HepG2 (cell line): ENCODE measurements around the gene STX8. TPM values are rescaled to one million over a fixed set of nuclear protein-coding genes. Genes with fewer than 3 reads are reported as not detected.

Experiments used
- ATAC-seq: fragments of 200-7000 bp; cut with Tn5 transposase; 3 replicates; pipeline ENCODE4 v1.9.1; 2020; ENCODE audit warnings: mild to moderate bottlenecking, moderate library complexity
- BruUV-seq: library from RNA; stranded (reverse); fragments of 400-500 nt; replicated peaks from 2 replicates; lab custom pipeline; 2021; lab: Mats Ljungman, UMichigan
- CTCF ChIA-PET: fragments of 300-600 bp; formaldehyde crosslinking; extraction: SDS; loops from one replicate; lab custom pipeline; 2021; ENCODE audit warnings: low total read pairs, inconsistent platforms, low intra/inter-chr PET ratio; lab: Yijun Ruan, JAX
- POLR2A ChIA-PET: fragments of 350-600 bp; sonication (Branson Sonifier 250); formaldehyde crosslinking; loops from one replicate; lab custom pipeline; 2020; ENCODE audit warnings: antibody characterized with exemption, inconsistent platforms; lab: Yijun Ruan, JAX
- DNase-seq: peaks from one replicate; pipeline ENCODE4 v3.0.0-alpha.2; 2015; ENCODE audit warnings: low spot score
- FAIRE-seq: peaks from 3 replicates; lab custom pipeline; 2011; peaks lifted over from hg19 to GRCh38; lab: Jason Lieb, UNC
- H2AFZ ChIP-seq: one replicate; pipeline ENCODE4 v1.6.1; 2011; ENCODE audit warnings: low read length, inconsistent platforms
- H3K27ac ChIP-seq: fragments of 300-600 bp; 3 replicates; pipeline ENCODE4 v1.8.0; 2011; ENCODE audit warnings: mixed run types, mild to moderate bottlenecking, mixed read lengths, low read length, inconsistent platforms; ENCODE audit not compliant: insufficient read depth; ENCODE audit errors: extremely low read length
- H3K27me3 ChIP-seq, 2 experiments: fragments of 200-600 bp in 1 of 2; 2 replicates in 1 of 2; 3 replicates in 1 of 2; pipeline versions ENCODE4 v1.6.0 to v1.8.0; 2011; ENCODE audit warnings: low read length in 2 of 2, mild to moderate bottlenecking in 2 of 2, moderate library complexity in 2 of 2, inconsistent platforms in 1 of 2; ENCODE audit not compliant: insufficient read depth in 2 of 2, control insufficient read depth in 1 of 2
- H3K36me3 ChIP-seq, 2 experiments: fragments of 200-600 bp in 1 of 2; replicated peaks in 1 of 2; 2 replicates in 1 of 2; 3 replicates in 1 of 2; pipeline versions ENCODE4 v1.5.1 to v1.8.0; 2011; ENCODE audit warnings: low read length in 2 of 2, inconsistent platforms in 1 of 2; ENCODE audit not compliant: insufficient read depth in 2 of 2, control insufficient read depth in 1 of 2
- H3K4me1 ChIP-seq: 2 replicates; pipeline ENCODE4 v1.5.1; 2012; ENCODE audit warnings: low read length, inconsistent platforms; ENCODE audit not compliant: insufficient read depth
- H3K4me2 ChIP-seq: 2 replicates; pipeline ENCODE4 v1.6.0; 2011; ENCODE audit warnings: low read depth, low read length, inconsistent platforms
- H3K4me3 ChIP-seq, 3 experiments: fragments of 200-600 bp in 1 of 3; sonication (generic), shearing (Covaris generic) in 1 of 3; replicated peaks in 1 of 3; 2 replicates each; pipeline ENCODE4 v1.5.1; 2011 to 2016; ENCODE audit warnings: low read length in 3 of 3, inconsistent platforms in 2 of 3, low read depth in 2 of 3, mild to moderate bottlenecking in 2 of 3, control low read depth in 1 of 3, mixed read lengths in 1 of 3; ENCODE audit not compliant: insufficient read depth in 1 of 3
- H3K79me2 ChIP-seq: one replicate; pipeline ENCODE4 v1.6.1; 2011; ENCODE audit warnings: low read length, inconsistent platforms; ENCODE audit not compliant: insufficient read depth
- H3K9ac ChIP-seq: 2 replicates; pipeline ENCODE4 v1.6.0; 2011; ENCODE audit warnings: mild to moderate bottlenecking, low read depth, low read length, inconsistent platforms; ENCODE audit not compliant: insufficient read depth
- H3K9me3 ChIP-seq: 2 replicates; pipeline ENCODE4 v1.5.1; 2012; ENCODE audit warnings: mild to moderate bottlenecking, low read length
- H4K20me1 ChIP-seq: 2 replicates; pipeline ENCODE4 v1.6.0; 2011; ENCODE audit warnings: inconsistent platforms, mild to moderate bottlenecking, low read length, moderate library complexity; ENCODE audit not compliant: insufficient read depth
- MYC ChIP-seq: sonication (generic); formaldehyde crosslinking; IDR thresholded peaks from 2 replicates; pipeline ENCODE4 v1.9.0; 2021; ENCODE audit warnings: missing genetic modification reagents, borderline replicate concordance
- MZF1 ChIP-seq: sonication (generic); formaldehyde crosslinking; IDR thresholded peaks from 2 replicates; pipeline ENCODE4 v1.8.1; 2023; ENCODE audit warnings: mild to moderate bottlenecking, missing genetic modification reagents, borderline replicate concordance
- NR3C1 ChIP-seq: sonication (generic); formaldehyde crosslinking; IDR thresholded peaks from 2 replicates; pipeline ENCODE4 v1.4.0; 2020; ENCODE audit warnings: missing genetic modification reagents
- ZBTB7B ChIP-seq: sonication (generic); formaldehyde crosslinking; IDR thresholded peaks from 2 replicates; pipeline ENCODE4 v1.4.0; 2020; ENCODE audit warnings: missing genetic modification reagents
- ZNF207 ChIP-seq: fragments of 450-650 bp; IDR thresholded peaks from 2 replicates; pipeline ENCODE4 v1.6.1; 2016; ENCODE audit warnings: antibody characterized with exemption, borderline replicate concordance
- ZNF260 ChIP-seq: sonication (generic); formaldehyde crosslinking; IDR thresholded peaks from 2 replicates; pipeline ENCODE4 v1.4.0; 2020; ENCODE audit warnings: missing genetic modification reagents, low read depth, mild to moderate bottlenecking, borderline replicate concordance
- ZNF761 ChIP-seq: sonication (generic); formaldehyde crosslinking; conservative IDR thresholded peaks from 2 replicates; pipeline ENCODE4 v1.4.0; 2020; ENCODE audit warnings: mild to moderate bottlenecking, missing genetic modification reagents
- ZNF772 ChIP-seq: sonication (generic); formaldehyde crosslinking; IDR thresholded peaks from 2 replicates; pipeline ENCODE4 v1.5.0; 2020; ENCODE audit warnings: mild to moderate bottlenecking, missing genetic modification reagents
- ZNF878 ChIP-seq: sonication (generic); formaldehyde crosslinking; IDR thresholded peaks from 2 replicates; pipeline ENCODE4 v1.8.1; 2023; ENCODE audit warnings: mild to moderate bottlenecking, missing genetic modification reagents, moderate library complexity
- WGBS: methylation state at CpG from one replicate; pipeline ENCODE4 v1.1.6; 2017; ENCODE audit warnings: low lambda C conversion rate; 5-methylcytosine and 5-hydroxymethylcytosine counted together
- in situ Hi-C: cut with HindIII; loops from 2 replicates; pipeline ENCODE4 v1.10.0; 2017; ENCODE audit warnings: low pct_unique_long_range_greater_than_20kb; ENCODE audit not compliant: extremely low pct_ligation_motif_present
- intact Hi-C: fragments of 100-400 bp; cut with micrococcal nuclease; formaldehyde crosslinking; loops from one replicate; pipeline ENCODE4 v1.10.0; 2022; ENCODE audit not compliant: unreplicated experiment
- polyA plus RNA-seq, 8 experiments: library from polyadenylated mRNA; depleted of rRNA in 3 of 8; stranded (reverse) in 7 of 8; unstranded in 1 of 8; fragments of >200 nt; fragmentation: Illumina TruSeq in 4 of 8; extraction: Trizol in 4 of 8; gene quantifications; 2 replicates each; pipeline versions ENCODE4 v1.2.1 to v1.2.3, GENCODE V29; 2011 to 2016; ENCODE audit warnings: low read depth in 4 of 8, missing spikeins in 1 of 8, mixed read lengths in 1 of 8; ENCODE audit not compliant: insufficient read depth in 1 of 8
- total RNA-seq, 5 experiments: library from RNA; depleted of rRNA; stranded (reverse); fragments of >200 nt; fragmentation: Illumina TruSeq; extraction: Trizol; gene quantifications; 2 replicates each; pipeline ENCODE4 v1.2.3, GENCODE V29; 2016; ENCODE audit warnings: low read depth in 1 of 5
- TF ChIP-seq, protein P1 (sequence below): sonication (generic); formaldehyde crosslinking; IDR thresholded peaks from 2 replicates; pipeline ENCODE4 v1.4.0; 2020; ENCODE audit warnings: missing genetic modification reagents
- TF ChIP-seq, protein P2 (sequence below): sonication (generic); formaldehyde crosslinking; IDR thresholded peaks from 2 replicates; pipeline ENCODE4 v1.8.0; 2022; ENCODE audit warnings: mild to moderate bottlenecking, missing genetic modification reagents, moderate library complexity
- TF ChIP-seq, protein P3 (sequence below): sonication (generic); formaldehyde crosslinking; IDR thresholded peaks from 2 replicates; pipeline ENCODE4 v1.8.1; 2022; ENCODE audit warnings: mild to moderate bottlenecking, missing genetic modification reagents
- TF ChIP-seq, protein P4 (sequence below): IDR thresholded peaks from 2 replicates; pipeline ENCODE4 v1.6.1; 2016

STX8 gene
- total and polyA plus RNA-seq, 2 of the 13 experiments (the other 11 are each of a cell fraction or from before 2014, with no cell fraction given) = 36.4 to 53.6 TPM

DNA sequence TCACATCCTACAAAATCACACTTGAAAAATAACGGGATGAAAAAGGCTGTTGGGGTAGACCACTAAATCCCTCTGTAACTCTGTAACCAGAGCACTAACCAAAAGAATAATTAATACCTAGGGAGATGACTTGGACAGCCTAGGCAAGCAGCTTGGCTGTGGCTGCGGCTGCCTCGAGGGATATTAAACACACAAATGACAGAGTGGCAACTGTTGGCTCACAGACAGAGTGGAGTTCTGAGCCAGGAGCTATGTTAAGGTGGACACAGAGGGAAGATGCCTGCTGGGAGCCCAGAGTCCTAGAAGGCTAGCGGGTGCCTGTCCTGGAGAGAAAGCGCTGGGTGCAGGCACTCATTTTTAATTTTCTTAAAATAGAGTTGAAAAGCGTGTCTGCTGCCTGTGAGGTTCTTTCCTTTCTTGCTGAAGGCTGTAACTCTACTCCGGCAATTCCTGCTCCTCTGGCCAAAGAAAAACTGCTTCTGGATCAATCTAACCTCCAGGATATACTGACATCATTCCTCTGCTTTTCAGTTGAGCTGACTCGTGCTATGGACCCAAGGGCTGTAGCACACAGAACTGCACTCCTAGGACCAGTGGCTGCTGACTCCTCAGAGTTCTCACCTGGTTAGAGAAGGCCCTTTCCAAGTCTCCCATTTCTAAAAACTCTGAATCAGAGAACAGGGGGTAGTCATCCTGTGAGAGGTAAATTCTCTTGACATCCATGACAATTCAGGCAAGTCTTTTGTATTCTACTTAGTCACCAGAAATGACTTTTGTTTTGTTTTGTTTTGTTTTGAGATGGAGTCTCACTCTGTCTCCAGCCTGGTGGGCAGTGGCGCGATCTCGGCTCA, 147.9 kb downstream of the STX8 start (continued):
- TF ChIP-seq, protein P1, sequence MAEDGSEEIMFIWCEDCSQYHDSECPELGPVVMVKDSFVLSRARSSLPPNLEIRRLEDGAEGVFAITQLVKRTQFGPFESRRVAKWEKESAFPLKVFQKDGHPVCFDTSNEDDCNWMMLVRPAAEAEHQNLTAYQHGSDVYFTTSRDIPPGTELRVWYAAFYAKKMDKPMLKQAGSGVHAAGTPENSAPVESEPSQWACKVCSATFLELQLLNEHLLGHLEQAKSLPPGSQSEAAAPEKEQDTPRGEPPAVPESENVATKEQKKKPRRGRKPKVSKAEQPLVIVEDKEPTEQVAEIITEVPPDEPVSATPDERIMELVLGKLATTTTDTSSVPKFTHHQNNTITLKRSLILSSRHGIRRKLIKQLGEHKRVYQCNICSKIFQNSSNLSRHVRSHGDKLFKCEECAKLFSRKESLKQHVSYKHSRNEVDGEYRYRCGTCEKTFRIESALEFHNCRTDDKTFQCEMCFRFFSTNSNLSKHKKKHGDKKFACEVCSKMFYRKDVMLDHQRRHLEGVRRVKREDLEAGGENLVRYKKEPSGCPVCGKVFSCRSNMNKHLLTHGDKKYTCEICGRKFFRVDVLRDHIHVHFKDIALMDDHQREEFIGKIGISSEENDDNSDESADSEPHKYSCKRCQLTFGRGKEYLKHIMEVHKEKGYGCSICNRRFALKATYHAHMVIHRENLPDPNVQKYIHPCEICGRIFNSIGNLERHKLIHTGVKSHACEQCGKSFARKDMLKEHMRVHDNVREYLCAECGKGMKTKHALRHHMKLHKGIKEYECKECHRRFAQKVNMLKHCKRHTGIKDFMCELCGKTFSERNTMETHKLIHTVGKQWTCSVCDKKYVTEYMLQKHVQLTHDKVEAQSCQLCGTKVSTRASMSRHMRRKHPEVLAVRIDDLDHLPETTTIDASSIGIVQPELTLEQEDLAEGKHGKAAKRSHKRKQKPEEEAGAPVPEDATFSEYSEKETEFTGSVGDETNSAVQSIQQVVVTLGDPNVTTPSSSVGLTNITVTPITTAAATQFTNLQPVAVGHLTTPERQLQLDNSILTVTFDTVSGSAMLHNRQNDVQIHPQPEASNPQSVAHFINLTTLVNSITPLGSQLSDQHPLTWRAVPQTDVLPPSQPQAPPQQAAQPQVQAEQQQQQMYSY (CRISPR knock-in tag) = no peak
- TF ChIP-seq, protein P2, sequence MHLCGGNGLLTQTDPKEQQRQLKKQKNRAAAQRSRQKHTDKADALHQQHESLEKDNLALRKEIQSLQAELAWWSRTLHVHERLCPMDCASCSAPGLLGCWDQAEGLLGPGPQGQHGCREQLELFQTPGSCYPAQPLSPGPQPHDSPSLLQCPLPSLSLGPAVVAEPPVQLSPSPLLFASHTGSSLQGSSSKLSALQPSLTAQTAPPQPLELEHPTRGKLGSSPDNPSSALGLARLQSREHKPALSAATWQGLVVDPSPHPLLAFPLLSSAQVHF (CRISPR knock-in tag) = no peak
- TF ChIP-seq, protein P3, sequence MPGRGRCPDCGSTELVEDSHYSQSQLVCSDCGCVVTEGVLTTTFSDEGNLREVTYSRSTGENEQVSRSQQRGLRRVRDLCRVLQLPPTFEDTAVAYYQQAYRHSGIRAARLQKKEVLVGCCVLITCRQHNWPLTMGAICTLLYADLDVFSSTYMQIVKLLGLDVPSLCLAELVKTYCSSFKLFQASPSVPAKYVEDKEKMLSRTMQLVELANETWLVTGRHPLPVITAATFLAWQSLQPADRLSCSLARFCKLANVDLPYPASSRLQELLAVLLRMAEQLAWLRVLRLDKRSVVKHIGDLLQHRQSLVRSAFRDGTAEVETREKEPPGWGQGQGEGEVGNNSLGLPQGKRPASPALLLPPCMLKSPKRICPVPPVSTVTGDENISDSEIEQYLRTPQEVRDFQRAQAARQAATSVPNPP (CRISPR knock-in tag) = no peak
- TF ChIP-seq MZF1 (CRISPR knock-in tag) = no peak
- TF ChIP-seq, all 625 proteins: peak for 0

DNA sequence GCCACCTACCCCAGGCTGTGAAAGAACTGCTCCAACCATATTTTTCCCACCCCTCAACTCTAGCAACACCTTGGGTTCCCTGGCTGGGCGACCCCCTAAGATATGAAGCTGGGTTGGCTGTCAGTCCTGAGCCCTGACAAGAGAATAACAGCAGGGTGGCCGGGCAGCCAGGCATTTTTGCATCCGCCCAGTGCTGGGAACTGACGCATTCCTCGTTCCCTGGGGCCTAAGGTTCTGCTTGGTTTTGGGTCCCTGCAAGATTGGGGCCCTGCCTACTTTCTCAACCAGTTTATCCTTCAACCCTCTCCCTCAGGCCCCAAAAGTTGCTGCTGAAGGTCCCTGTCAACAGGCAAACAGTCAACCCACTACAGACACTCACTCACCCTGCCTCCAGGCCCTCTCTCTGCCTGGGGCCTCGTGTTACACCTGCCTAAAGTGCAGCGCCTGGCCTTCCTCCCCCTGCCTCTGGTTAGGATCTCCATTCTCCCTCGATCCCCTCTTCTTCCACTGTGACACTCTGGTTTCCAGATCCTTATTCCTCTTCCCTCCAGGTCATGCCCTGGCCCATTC, 151.5 kb downstream of the STX8 start:
- H3K9me3 ChIP-seq = no peaks in the 10 kb centered on the region
- CTCF ChIA-PET = no interaction called here
- no peaks in the 10 kb centered on the region for H4K20me1 ChIP-seq
- no peak overlapping the region for H3K27ac ChIP-seq
- ATAC-seq (no peak), DNase-seq (no peak), FAIRE-seq (no peak)
- POLR2A ChIA-PET = no interaction called here
- in situ Hi-C loops (no loop called here), intact Hi-C loops (no loop called here)
- no peaks in the 10 kb centered on the region for H3K4me1 ChIP-seq
- H3K9ac ChIP-seq = no peak overlapping the region
- no peak overlapping the region for H3K4me3 ChIP-seq
- no peaks in the 10 kb centered on the region for H3K79me2 ChIP-seq
- no peak overlapping the region for H3K4me2 ChIP-seq
- H2AFZ ChIP-seq = no peak overlapping the region
- H3K27me3 ChIP-seq = no peaks in the 10 kb centered on the region
- 91% methylated on average over 8 of the region's 8 CpGs for WGBS
- BruUV-seq = no TSS peak
- H3K36me3 ChIP-seq = no peaks in the 10 kb centered on the region
- TF ChIP-seq, protein P4, sequence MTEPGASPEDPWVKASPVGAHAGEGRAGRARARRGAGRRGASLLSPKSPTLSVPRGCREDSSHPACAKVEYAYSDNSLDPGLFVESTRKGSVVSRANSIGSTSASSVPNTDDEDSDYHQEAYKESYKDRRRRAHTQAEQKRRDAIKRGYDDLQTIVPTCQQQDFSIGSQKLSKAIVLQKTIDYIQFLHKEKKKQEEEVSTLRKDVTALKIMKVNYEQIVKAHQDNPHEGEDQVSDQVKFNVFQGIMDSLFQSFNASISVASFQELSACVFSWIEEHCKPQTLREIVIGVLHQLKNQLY = no peak
- TF ChIP-seq ZNF878 = no peak
- TF ChIP-seq MYC (CRISPR knock-in tag) = no peak
- TF ChIP-seq NR3C1 (CRISPR knock-in tag) = no peak
- TF ChIP-seq ZNF772 (CRISPR knock-in tag) = no peak
- TF ChIP-seq ZBTB7B (CRISPR knock-in tag) = no peak
- TF ChIP-seq, protein P3 (CRISPR knock-in tag) = no peak
- no peak for TF ChIP-seq ZNF761
- TF ChIP-seq ZNF207 = no peak
- TF ChIP-seq ZNF260 (CRISPR knock-in tag) = no peak
